ENCODE results near the gene FBXW4. TPM values are rescaled to one million over a fixed set of nuclear protein-coding genes. Genes with fewer than 3 reads are reported as not detected.

The FBXW4 gene
- total RNA-seq, 2 donors from 2014 or later, result 64.4 to 64.6 TPM

- peak; percentile 13 to 33 for DNase-seq
- no peaks in the 10 kb centered on the region for H3K9me3 Mint-ChIP-seq
- peak overlapping the region; percentile 50 for H3K27ac Mint-ChIP-seq
- H3K4me1 Mint-ChIP-seq (ENCODE audit: low read depth), result peaks cover 9% of the 10 kb centered on the region
- H3K36me3 Mint-ChIP-seq (ENCODE audit: insufficient read depth in 2 of 2), result no peaks in the 10 kb centered on the region
- peaks cover 15% of the 10 kb centered on the region for H3K27me3 Mint-ChIP-seq (ENCODE audit: low read depth)
- ATAC-seq (replicated peaks in 1 of 2), result peak; percentile 82 to 92
- peak overlapping the region in 1 of 2 donors; percentile 57 for H3K4me3 Mint-ChIP-seq
Measured at GRCh38 chr10:101716891-101717659, 22.1 kb upstream of the FBXW4 start.

GRCh38 chr10:101712997-101713396 is 18.0 kb upstream of the FBXW4 start:
- no peak for DNase-seq
- Mint-ChIP-seq H3K4me3 (no peak overlapping the region), H3K9me3 (no peaks in the 10 kb centered on the region), H3K27me3 (ENCODE audit: low read depth) (peaks cover 30% of the 10 kb centered on the region), H3K4me1 (ENCODE audit: low read depth) (peaks cover 27% of the 10 kb centered on the region), H3K36me3 (ENCODE audit: insufficient read depth in 2 of 2) (no peaks in the 10 kb centered on the region), H3K27ac (no peak overlapping the region)
- ATAC-seq (replicated peaks in 1 of 2), result no peak

GRCh38 chr10:101710793-101711192 is 15.8 kb upstream of the FBXW4 start:
- H3K4me3 Mint-ChIP-seq, result no peak overlapping the region
- peaks cover 51% of the 10 kb centered on the region for H3K27me3 Mint-ChIP-seq (ENCODE audit: low read depth)
- peaks cover 28% of the 10 kb centered on the region for H3K4me1 Mint-ChIP-seq (ENCODE audit: low read depth)
- no peaks in the 10 kb centered on the region for H3K36me3 Mint-ChIP-seq (ENCODE audit: insufficient read depth in 2 of 2)
- no peaks in the 10 kb centered on the region for H3K9me3 Mint-ChIP-seq
- no peak for ATAC-seq (replicated peaks in 1 of 2)
- DNase-seq, result no peak
- no peak overlapping the region for H3K27ac Mint-ChIP-seq

DNA sequence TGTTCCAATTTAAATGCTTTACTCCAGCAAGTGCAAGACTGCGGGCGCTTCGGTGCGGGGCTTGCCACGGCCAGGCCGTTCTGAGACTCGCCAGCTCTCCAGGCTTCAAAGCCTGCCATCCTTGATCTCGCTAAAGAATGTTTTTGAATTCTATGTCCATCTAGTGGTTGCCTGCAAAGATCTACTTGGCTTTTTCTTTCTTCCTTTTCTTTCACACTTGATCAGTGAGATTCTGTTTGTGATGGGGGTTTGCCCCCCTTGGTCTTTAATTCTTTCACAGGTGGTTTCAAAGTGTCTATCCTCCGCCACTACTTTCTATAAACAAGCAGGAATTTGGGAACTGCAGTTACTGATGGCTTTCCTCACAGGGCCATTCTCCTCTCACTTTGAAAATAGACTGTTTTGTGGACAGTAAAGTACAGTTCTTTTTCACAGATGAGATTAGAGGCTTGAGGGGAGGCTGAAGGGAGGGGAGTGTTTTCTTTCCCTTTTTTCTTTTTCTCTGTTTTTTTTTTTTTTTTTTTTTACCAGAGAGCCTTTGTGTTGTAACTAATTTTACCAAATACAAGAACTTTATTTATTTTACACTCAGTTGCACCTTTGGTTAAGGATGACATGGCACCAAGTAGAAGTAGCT is 15.2 kb upstream of the FBXW4 start:
- peaks cover 57% of the 10 kb centered on the region for H3K27me3 Mint-ChIP-seq (ENCODE audit: low read depth)
- no peaks in the 10 kb centered on the region for H3K9me3 Mint-ChIP-seq

GRCh38 chr10:101709359-101710058 is 14.5 kb upstream of the FBXW4 start:
- Mint-ChIP-seq H3K36me3 (ENCODE audit: insufficient read depth in 2 of 2) (no peaks in the 10 kb centered on the region), H3K4me1 (ENCODE audit: low read depth) (peaks cover 31% of the 10 kb centered on the region), H3K27ac (no peak overlapping the region), H3K27me3 (ENCODE audit: low read depth) (peaks cover 62% of the 10 kb centered on the region), H3K9me3 (no peaks in the 10 kb centered on the region), H3K4me3 (no peak overlapping the region)
- no peak for DNase-seq
- ATAC-seq (replicated peaks in 1 of 2), result no peak

More for the DNA sequence above, 15.2 kb upstream of the FBXW4 start:
- no peak overlapping the region for H3K4me3 Mint-ChIP-seq
- ATAC-seq (replicated peaks in 1 of 2) (no peak), DNase-seq (no peak)
- H3K27ac Mint-ChIP-seq, result no peak overlapping the region
- H3K36me3 Mint-ChIP-seq (ENCODE audit: insufficient read depth in 2 of 2), result no peaks in the 10 kb centered on the region
- H3K4me1 Mint-ChIP-seq (ENCODE audit: low read depth), result peaks cover 28% of the 10 kb centered on the region

DNA sequence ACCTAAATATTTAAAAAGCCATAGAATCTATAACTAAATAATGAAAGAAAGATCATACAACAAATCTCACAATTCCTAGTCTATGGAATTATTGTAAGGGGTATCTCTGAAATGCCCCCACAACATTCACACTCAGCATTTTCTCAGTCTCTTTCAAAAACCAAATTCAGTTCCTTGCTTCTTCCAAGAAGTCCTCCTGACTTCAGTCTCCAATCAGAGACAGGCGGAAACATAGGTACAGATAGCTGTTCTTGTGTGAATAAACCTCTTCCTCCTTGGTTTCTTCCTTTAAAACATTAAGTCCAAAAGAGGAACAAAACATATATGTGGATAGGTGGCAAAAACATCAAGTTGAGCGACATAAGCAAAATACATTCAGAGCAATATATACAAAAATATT is 13.9 kb upstream of the FBXW4 start:
- H3K9me3 Mint-ChIP-seq, result no peaks in the 10 kb centered on the region

GRCh38 chr10:101708073-101708472 is 13.1 kb upstream of the FBXW4 start:
- H3K9me3 Mint-ChIP-seq, result no peaks in the 10 kb centered on the region
- ATAC-seq (replicated peaks in 1 of 2) (peak in 1 of 2 donors; percentile 37), DNase-seq (no peak)
- H3K36me3 Mint-ChIP-seq (ENCODE audit: insufficient read depth in 2 of 2), result no peaks in the 10 kb centered on the region
- peaks cover 67% of the 10 kb centered on the region for H3K27me3 Mint-ChIP-seq (ENCODE audit: low read depth)
- H3K4me1 Mint-ChIP-seq (ENCODE audit: low read depth), result peaks cover 45% of the 10 kb centered on the region
- no peak overlapping the region for H3K4me3 Mint-ChIP-seq
- H3K27ac Mint-ChIP-seq, result no peak overlapping the region

More for the DNA sequence above, 13.9 kb upstream of the FBXW4 start:
- no peak for DNase-seq
- no peak overlapping the region for H3K27ac Mint-ChIP-seq
- H3K27me3 Mint-ChIP-seq (ENCODE audit: low read depth), result peaks cover 67% of the 10 kb centered on the region
- ATAC-seq (replicated peaks in 1 of 2), result no peak
- H3K4me3 Mint-ChIP-seq, result no peak overlapping the region
- no peaks in the 10 kb centered on the region for H3K36me3 Mint-ChIP-seq (ENCODE audit: insufficient read depth in 2 of 2)
- peaks cover 37% of the 10 kb centered on the region for H3K4me1 Mint-ChIP-seq (ENCODE audit: low read depth)

- ATAC-seq (replicated peaks in 1 of 2), result no peak
- Mint-ChIP-seq H3K4me1 (ENCODE audit: low read depth) (peaks cover 49% of the 10 kb centered on the region), H3K36me3 (ENCODE audit: insufficient read depth in 2 of 2) (peaks cover 0 to 1% of the 10 kb centered on the region in 2 donors), H3K27ac (no peak overlapping the region), H3K4me3 (no peak overlapping the region), H3K9me3 (no peaks in the 10 kb centered on the region), H3K27me3 (ENCODE audit: low read depth) (peaks cover 56% of the 10 kb centered on the region)
- DNase-seq, result no peak
Measured at GRCh38 chr10:101704331-101704730, 9.4 kb upstream of the FBXW4 start.

DNA sequence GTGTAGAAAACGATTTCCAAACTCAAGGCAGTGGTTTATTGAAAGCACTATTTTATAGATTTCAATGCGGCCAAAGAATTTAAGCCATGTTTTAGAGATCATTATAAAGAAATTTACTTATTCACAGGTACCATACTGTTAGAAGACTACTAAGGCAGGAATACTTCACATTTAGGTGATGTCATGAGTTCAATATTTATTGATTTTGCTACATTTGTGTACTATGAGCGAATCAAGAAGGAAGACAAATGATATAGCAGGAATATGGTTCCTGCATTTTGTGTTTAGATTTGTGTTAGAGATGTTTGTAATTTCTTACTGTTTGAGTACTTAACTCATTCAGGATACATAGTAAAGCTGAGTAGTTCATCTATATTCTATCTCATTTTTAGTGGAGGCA is 1.7 kb upstream of the FBXW4 start:
- peak overlapping the region; percentile 82 for H3K27ac Mint-ChIP-seq
- no peaks in the 10 kb centered on the region for H3K9me3 Mint-ChIP-seq
- no peaks in the 10 kb centered on the region for H3K27me3 Mint-ChIP-seq (ENCODE audit: low read depth)
- H3K36me3 Mint-ChIP-seq (ENCODE audit: insufficient read depth in 2 of 2), result peaks cover 4 to 7% of the 10 kb centered on the region in 2 donors
- ATAC-seq (replicated peaks in 1 of 2) (no peak), DNase-seq (no peak)
- H3K4me3 Mint-ChIP-seq, result peak overlapping the region in 1 of 2 donors; percentile 65
- H3K4me1 Mint-ChIP-seq (ENCODE audit: low read depth), result peaks cover 26% of the 10 kb centered on the region

DNA sequence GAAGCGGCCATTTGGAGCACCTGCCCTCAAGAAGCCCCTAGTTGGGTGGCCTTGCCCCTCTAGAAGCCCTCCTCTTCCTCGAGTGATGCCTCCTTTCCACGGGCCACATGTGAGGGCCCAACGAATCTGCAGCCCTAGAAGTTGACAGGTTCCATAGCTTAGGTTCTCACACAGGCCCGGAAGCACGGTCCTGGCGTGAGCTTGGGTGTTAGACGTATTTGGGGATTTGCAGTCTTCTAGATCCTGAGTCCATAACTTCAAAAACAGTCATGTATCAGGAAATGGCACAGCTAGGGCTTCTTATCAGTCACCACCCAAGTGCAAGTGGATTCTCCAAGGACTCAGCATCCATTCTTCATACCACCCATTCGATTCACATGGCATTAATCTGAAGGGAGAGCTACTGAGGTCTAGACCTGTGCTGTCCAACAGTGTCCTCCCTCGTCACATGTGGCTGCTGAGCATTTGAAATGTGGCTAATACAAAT is 477 bp upstream of the FBXW4 start:
- H3K4me3 Mint-ChIP-seq, result peak overlapping the region; percentile 73 to 77
- ATAC-seq (replicated peaks in 1 of 2), result no peak

GRCh38 chr10:101693978-101694673 is 844 bp downstream of the FBXW4 start:
- DNase-seq (peak; percentile 66 to 80), ATAC-seq (replicated peaks in 1 of 2) (peak; percentile 74 to 80)
- Mint-ChIP-seq H3K9me3 (no peaks in the 10 kb centered on the region), H3K36me3 (ENCODE audit: insufficient read depth in 2 of 2) (peaks cover 4 to 8% of the 10 kb centered on the region in 2 donors), H3K4me3 (peak overlapping the region; percentile 97 to 99), H3K27ac (peak overlapping the region; percentile 97), H3K27me3 (ENCODE audit: low read depth) (no peaks in the 10 kb centered on the region), H3K4me1 (ENCODE audit: low read depth) (peaks cover 44% of the 10 kb centered on the region)

More for the DNA sequence above, 477 bp upstream of the FBXW4 start:
- Mint-ChIP-seq H3K4me1 (ENCODE audit: low read depth) (peaks cover 35% of the 10 kb centered on the region), H3K9me3 (no peaks in the 10 kb centered on the region), H3K36me3 (ENCODE audit: insufficient read depth in 2 of 2) (peaks cover 4 to 9% of the 10 kb centered on the region in 2 donors), H3K27ac (peak overlapping the region; percentile 73), H3K27me3 (ENCODE audit: low read depth) (no peaks in the 10 kb centered on the region)
- DNase-seq, result no peak

- peaks cover 4 to 8% of the 10 kb centered on the region in 2 donors for H3K36me3 Mint-ChIP-seq (ENCODE audit: insufficient read depth in 2 of 2)
- ATAC-seq (replicated peaks in 1 of 2) (peak; percentile 33), DNase-seq (peak; percentile 18 to 43)
- H3K9me3 Mint-ChIP-seq, result no peaks in the 10 kb centered on the region
- peak overlapping the region; percentile 97 for H3K27ac Mint-ChIP-seq
- peak overlapping the region; percentile 97 to 99 for H3K4me3 Mint-ChIP-seq
- peaks cover 48% of the 10 kb centered on the region for H3K4me1 Mint-ChIP-seq (ENCODE audit: low read depth)
- no peaks in the 10 kb centered on the region for H3K27me3 Mint-ChIP-seq (ENCODE audit: low read depth)
Measured at GRCh38 chr10:101693651-101693977, 1.4 kb downstream of the FBXW4 start.

Measured in activated T-cell treated with anti-CD3 and anti-CD28 coated beads, Interleukin-2, amount 50 U/mL, for 72 hours (primary cell).